Fibroblast of the aortic adventitia (primary cell): Measurements from ENCODE around the gene PEX10. TPM values are rescaled to one million over a fixed set of nuclear protein-coding genes. Genes with fewer than 3 reads are reported as not detected.

Experiments
- DNase-seq: peaks from one replicate; pipeline ENCODE4 v3.0.0-alpha.2; 2010; ENCODE audit warnings: low read depth
- H3K4me3 ChIP-seq: 2 replicates; pipeline ENCODE4 v1.5.1; 2011; ENCODE audit warnings: low read depth, mild to moderate bottlenecking, control low read depth, low read length, moderate library complexity
- total RNA-seq: library from RNA; depleted of rRNA; stranded (reverse); fragments of >200 nt; gene quantifications from 2 replicates; pipeline ENCODE4 v1.2.3, GENCODE V29; 2012; ENCODE audit warnings: low replicate concordance
- TF ChIP-seq, protein P1 (sequence below): IDR thresholded peaks from 2 replicates; pipeline ENCODE4 v1.5.1; 2011; ENCODE audit warnings: mild to moderate bottlenecking, low read length, control low read depth, inconsistent platforms; ENCODE audit not compliant: insufficient read depth

The PEX10 gene
- total RNA-seq, 1 donor: 24.9 TPM

- DNase-seq: no peak
- H3K4me3 ChIP-seq: no peak overlapping the region
- TF ChIP-seq, protein P1, sequence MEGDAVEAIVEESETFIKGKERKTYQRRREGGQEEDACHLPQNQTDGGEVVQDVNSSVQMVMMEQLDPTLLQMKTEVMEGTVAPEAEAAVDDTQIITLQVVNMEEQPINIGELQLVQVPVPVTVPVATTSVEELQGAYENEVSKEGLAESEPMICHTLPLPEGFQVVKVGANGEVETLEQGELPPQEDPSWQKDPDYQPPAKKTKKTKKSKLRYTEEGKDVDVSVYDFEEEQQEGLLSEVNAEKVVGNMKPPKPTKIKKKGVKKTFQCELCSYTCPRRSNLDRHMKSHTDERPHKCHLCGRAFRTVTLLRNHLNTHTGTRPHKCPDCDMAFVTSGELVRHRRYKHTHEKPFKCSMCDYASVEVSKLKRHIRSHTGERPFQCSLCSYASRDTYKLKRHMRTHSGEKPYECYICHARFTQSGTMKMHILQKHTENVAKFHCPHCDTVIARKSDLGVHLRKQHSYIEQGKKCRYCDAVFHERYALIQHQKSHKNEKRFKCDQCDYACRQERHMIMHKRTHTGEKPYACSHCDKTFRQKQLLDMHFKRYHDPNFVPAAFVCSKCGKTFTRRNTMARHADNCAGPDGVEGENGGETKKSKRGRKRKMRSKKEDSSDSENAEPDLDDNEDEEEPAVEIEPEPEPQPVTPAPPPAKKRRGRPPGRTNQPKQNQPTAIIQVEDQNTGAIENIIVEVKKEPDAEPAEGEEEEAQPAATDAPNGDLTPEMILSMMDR: no peak
Observed at GRCh38 chr1:2373551-2374251, 38.7 kb downstream of the PEX10 start.

DNA sequence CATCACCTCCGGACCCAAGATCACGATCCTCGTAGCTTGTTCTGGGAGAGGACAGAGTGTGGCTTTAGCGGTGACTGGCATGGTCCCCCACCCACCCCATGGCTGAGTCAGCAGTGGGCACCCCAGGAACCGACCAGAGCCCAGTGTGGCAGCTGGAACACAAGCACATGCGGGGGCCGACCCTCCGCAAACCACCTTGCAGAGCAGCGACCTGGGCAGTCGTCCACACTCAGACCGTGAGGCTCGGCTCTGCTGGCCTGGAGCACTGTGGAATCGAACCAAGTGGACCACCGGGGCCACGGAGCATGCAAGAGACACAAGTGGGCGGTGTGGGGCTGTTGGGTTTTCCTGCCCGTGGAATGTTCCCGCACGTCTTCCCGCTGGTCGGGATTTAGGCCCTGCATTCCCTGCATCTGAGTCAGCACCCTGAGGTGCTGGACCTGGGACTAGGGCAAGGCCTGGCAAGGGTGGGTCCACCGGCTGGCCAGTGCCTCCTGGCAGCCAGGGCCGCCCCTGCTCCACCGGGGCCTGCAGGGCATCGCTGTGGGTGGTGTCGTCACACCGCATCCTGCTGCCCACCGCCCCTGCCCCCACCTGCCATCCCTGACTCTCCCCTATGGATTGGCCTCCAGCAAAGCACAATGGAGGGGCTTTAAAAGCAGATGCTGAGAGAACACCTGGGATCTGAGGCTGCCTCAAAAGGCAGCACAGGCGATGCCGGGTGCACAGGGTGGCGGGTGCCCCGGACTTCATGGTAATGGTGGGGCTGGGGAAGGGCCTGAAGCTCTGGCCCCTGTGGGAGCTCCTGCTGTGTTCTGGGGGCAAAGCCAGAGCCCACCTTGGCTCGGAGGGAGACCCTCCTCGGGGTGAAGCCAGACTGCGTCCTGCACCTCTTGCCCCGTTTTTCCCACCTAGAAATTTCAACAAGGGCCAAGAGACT, 39.5 kb downstream of the PEX10 start:
- TF ChIP-seq, protein P1: no peak
- H3K4me3 ChIP-seq: no peak overlapping the region
- DNase-seq: no peak

DNA sequence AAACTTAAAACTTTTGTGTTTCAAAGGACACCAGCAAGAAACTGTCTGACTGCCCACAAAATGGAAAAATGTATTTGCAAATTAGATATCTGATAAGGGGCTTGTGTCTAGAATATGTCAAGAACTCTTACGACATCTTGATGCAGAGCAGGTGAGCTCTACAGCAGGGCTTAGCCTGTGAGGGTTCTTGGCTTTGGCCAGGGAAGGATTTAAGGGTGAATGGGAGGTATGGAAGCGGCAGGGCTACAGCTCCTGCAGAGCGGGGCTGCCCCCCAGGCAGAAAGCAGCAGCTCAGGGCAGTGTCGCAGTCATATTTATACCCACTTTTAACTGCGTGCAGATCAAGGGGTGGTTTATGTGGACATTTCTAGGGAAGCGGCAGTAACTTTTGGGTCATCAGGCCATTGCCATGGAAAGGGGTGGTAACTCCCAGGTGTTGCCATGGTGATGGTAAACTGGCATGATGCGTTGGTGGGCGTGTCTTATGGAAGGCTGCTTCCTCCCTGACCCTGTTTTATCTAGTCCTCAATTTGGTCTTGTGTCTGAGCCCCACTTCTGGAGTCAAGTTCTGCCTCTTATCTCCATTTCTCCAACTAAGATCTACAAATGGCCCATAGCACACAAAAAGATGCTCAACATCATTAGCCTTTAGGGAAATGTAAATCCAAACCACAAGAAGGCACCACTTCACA, 44.2 kb downstream of the PEX10 start:
- no peak for DNase-seq
- TF ChIP-seq, protein P1: no peak
- H3K4me3 ChIP-seq: no peak overlapping the region

DNA sequence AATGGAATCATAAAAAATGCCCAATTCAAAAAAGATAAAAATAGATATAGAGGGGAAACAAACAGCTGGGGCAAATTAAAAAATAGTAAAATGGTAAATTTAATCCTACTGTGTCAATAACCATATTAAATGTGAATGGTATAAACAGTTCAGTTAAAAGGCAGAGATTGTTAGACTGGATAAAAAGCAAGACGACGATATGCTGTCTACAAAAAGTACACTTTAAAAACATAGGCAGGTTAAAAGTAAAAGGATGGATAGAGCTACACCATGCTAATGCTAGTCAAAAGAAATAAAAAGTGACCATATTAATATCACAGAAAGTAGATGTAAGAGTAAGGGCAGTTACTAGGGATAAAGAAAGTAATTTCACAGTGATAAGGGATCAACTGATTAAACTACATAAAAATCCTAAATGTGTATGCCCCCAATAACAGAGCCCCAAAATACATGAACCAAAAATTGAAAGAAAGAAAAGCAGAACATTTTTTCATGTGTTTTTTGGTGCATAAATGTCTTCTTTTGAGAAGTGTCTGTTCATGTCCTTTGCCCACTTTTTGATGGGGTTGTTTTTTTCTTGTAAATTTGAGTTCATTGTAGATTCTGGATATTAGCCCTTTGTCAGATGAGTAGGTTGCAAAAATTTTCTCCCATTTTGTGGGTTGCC, 48.4 kb downstream of the PEX10 start:
- DNase-seq: no peak
- TF ChIP-seq, protein P1: no peak
- no peak overlapping the region for H3K4me3 ChIP-seq

DNA sequence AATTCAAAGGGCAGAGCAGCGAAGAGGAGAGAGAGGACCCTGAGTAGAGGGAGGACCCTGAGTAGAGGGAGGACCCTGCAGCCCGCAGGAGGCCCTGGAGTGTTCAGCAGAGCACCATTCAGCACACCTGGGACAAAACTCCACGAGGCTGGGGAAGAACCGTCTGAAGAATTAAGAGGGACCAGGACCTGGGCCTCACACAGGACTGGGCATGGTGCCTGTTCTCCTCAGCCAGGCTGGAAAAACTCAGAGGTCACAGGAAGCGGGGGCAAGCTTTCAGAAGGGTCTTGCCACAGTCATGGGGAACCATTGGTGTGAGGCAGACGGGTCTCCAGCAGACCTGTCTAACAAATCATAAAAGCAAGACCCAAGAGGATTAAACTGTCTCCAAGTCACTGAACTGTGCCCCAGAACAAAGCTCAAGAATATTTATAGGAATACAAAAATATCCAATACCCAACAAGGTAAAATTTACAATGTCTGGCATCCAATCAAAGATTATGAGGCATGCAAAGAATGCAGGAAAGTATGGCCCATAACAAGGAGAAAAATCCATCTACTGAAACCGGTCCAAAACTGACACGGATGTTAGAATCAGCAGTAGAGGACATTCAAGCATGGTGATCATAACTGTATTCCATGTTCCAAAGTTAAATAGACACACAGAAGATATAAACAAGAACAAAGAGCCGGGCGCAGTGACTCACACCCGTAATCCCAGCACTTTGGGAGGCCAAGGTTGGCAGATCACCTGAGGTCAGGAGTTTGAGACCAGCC, 51.6 kb downstream of the PEX10 start:
- peak; percentile 43 for DNase-seq
- TF ChIP-seq, protein P1: no peak
- no peak overlapping the region for H3K4me3 ChIP-seq
